Tibial nerve (tissue), 4 donors: ENCODE data around the gene PTGFRN.

ENCODE experiments used
- CTCF ChIP-seq, 5 experiments: fragments of 200-600 bp in 3 of 5; fragments of 450-650 bp in 2 of 5; sonication (generic) in 3 of 5; IDR thresholded peaks; one replicate each; pipeline ENCODE4 v1.5.1; 2016 to 2019; ENCODE audit warnings: antibody characterized with exemption in 5 of 5, mild to moderate bottlenecking in 3 of 5, moderate library complexity in 2 of 5
- EP300 ChIP-seq, 2 donors: sonication (generic); formaldehyde crosslinking; IDR thresholded peaks; one replicate each; pipeline ENCODE4 v1.6.1; 2017; ENCODE audit warnings: antibody characterized with exemption in 2 of 2, mild to moderate bottlenecking in 1 of 2
- POLR2A ChIP-seq, 2 donors: fragments of 450-650 bp; IDR thresholded peaks; one replicate each; pipeline ENCODE4 v1.6.1; 2017; ENCODE audit warnings: antibody characterized with exemption in 2 of 2, mild to moderate bottlenecking in 2 of 2, moderate library complexity in 2 of 2

GRCh38 chr1:116931016-116931918, 21.6 kb downstream of the PTGFRN start:
- no peak for TF ChIP-seq CTCF (IDR thresholded peaks at IDR 0.05)
- TF ChIP-seq EP300 (IDR thresholded peaks at IDR 0.05), result no peak
- TF ChIP-seq POLR2A (IDR thresholded peaks at IDR 0.05), result no peak
